ENCODE data around the gene CAMKK1. TPM values are rescaled to one million over a fixed set of nuclear protein-coding genes. Genes with fewer than 3 reads are reported as not detected.

Gene CAMKK1
- total RNA-seq, 2 experiments from 2014 or later, result 6.7 to 6.9 TPM

DNA sequence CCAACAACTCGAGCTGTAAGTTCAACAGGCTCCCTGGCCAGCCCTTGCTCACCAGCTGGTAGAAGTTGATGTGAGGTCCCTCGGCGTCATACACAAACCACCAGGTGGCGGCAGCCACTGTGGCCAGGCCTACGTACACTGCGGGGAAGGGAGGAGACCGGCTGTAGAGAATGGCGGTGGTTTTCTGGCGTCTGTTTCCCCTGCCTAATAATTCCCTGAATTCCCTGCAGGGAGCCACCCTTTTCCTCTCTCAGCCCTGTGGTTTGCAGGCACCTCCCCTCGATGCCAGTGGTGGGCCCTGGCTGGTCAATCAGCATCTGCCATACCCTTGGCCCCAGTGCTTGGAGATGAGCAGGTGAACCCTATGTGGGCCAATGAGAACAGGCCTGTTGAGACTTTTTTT lies 42.3 kb upstream of the CAMKK1 start:
- intact Hi-C loops (cut with micrococcal nuclease), result no loop called here
- Mint-ChIP-seq H3K27me3 (no peaks in the 10 kb centered on the region), H3K4me1 (ENCODE audit: low read depth) (no peaks in the 10 kb centered on the region), H3K4me3 (no peak overlapping the region), H3K9me3 (no peaks in the 10 kb centered on the region), H3K36me3 (ENCODE audit: low read depth) (peaks cover 45% of the 10 kb centered on the region), H3K27ac (no peak overlapping the region)
- ATAC-seq (peak; percentile 75), DNase-seq (peak; percentile 59)
- POLR2A ChIA-PET, result interaction anchor here (1.5 kb wide), 1 partner anchor 11 kb away, joined by 3 read pairs; no protein-coding TSS in a partner anchor
- peak; percentile 30 for TF ChIP-seq CTCF (IDR thresholded peaks at IDR 0.05)
- CTCF ChIA-PET, result interaction anchor here (0.7 to 1.3 kb wide), 4 partner anchors 21 to 74 kb away, joined by 3 read pairs; no protein-coding TSS in a partner anchor

GRCh38 chr17:3929764-3930163 lies 36.9 kb upstream of the CAMKK1 start:
- H3K4me3 Mint-ChIP-seq, result no peak overlapping the region
- H3K4me1 Mint-ChIP-seq (ENCODE audit: low read depth), result no peaks in the 10 kb centered on the region
- no peaks in the 10 kb centered on the region for H3K27me3 Mint-ChIP-seq
- H3K9me3 Mint-ChIP-seq, result no peaks in the 10 kb centered on the region
- no peak overlapping the region for H3K27ac Mint-ChIP-seq
- DNase-seq (no peak), ATAC-seq (no peak)
- ChIA-PET POLR2A (no interaction called here), CTCF (no interaction called here)
- TF ChIP-seq CTCF (IDR thresholded peaks at IDR 0.05), result no peak
- intact Hi-C loops (cut with micrococcal nuclease), result no loop called here
- peaks cover 17% of the 10 kb centered on the region for H3K36me3 Mint-ChIP-seq (ENCODE audit: low read depth)

GRCh38 chr17:3929181-3929580 lies 36.3 kb upstream of the CAMKK1 start:
- Mint-ChIP-seq H3K4me1 (ENCODE audit: low read depth) (no peaks in the 10 kb centered on the region), H3K27me3 (no peaks in the 10 kb centered on the region), H3K9me3 (no peaks in the 10 kb centered on the region), H3K36me3 (ENCODE audit: low read depth) (peaks cover 17% of the 10 kb centered on the region), H3K27ac (no peak overlapping the region), H3K4me3 (no peak overlapping the region)
- CTCF ChIA-PET, result no interaction called here
- no peak for ATAC-seq
- no peak for DNase-seq
- POLR2A ChIA-PET, result interaction anchor here (0.8 kb wide), 1 partner anchor 9 kb away, joined by 3 read pairs; no protein-coding TSS in a partner anchor
- intact Hi-C loops (cut with micrococcal nuclease), result no loop called here
- no peak for TF ChIP-seq CTCF (IDR thresholded peaks at IDR 0.05)

DNA sequence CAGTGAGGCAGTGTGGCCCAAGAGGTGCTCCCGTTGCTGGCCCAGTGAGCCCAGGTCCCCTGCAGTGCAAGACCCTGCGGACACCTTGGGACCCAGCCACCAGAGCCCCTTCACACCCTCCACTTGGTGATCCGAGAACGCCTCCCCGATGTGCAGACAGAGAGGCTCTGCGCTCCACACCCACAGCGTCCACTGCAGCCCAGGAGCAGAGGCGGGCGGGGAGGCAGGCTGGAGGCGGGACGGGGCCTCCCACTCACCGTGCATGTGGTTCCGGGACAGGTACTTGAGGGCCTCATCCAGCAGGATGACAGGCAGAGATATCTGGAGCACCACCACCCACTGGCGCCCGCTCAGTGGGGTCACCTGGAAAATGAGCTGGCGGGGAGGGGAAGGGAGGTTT lies 35.6 kb upstream of the CAMKK1 start:
- H3K9me3 Mint-ChIP-seq, result no peaks in the 10 kb centered on the region
- POLR2A ChIA-PET, result interaction anchor here (0.8 kb wide), 1 partner anchor 10 kb away, joined by 3 read pairs; no protein-coding TSS in a partner anchor
- CTCF ChIA-PET, result no interaction called here
- no peaks in the 10 kb centered on the region for H3K27me3 Mint-ChIP-seq
- no peak overlapping the region for H3K4me3 Mint-ChIP-seq
- H3K4me1 Mint-ChIP-seq (ENCODE audit: low read depth), result no peaks in the 10 kb centered on the region
- no peak overlapping the region for H3K27ac Mint-ChIP-seq
- no peak for TF ChIP-seq CTCF (IDR thresholded peaks at IDR 0.05)
- peaks cover 17% of the 10 kb centered on the region for H3K36me3 Mint-ChIP-seq (ENCODE audit: low read depth)
- no peak for ATAC-seq
- no peak for DNase-seq
- intact Hi-C loops (cut with micrococcal nuclease), result no loop called here

- H3K4me1 Mint-ChIP-seq (ENCODE audit: low read depth), result no peaks in the 10 kb centered on the region
- DNase-seq (no peak), ATAC-seq (no peak)
- TF ChIP-seq CTCF (IDR thresholded peaks at IDR 0.05), result no peak
- CTCF ChIA-PET, result no interaction called here
- H3K27me3 Mint-ChIP-seq, result no peaks in the 10 kb centered on the region
- POLR2A ChIA-PET, result no interaction called here
- intact Hi-C loops (cut with micrococcal nuclease), result no loop called here
- H3K36me3 Mint-ChIP-seq (ENCODE audit: low read depth), result peaks cover 16% of the 10 kb centered on the region
- H3K9me3 Mint-ChIP-seq, result no peaks in the 10 kb centered on the region
- no peak overlapping the region for H3K4me3 Mint-ChIP-seq
- H3K27ac Mint-ChIP-seq, result no peak overlapping the region
These were observed 34.9 kb upstream of the CAMKK1 start for GRCh38 chr17:3927628-3928340.

Measured in activated CD8-positive, alpha-beta T cell treated with anti-CD3 and anti-CD28 coated beads for 36 hours (primary cell).